Stimulated activated CD8-positive, alpha-beta memory T cell treated with anti-CD3 and anti-CD28 coated beads, Interleukin-12 subunit alpha, Interleukin-12 subunit beta, amount 100 ng/mL, for 1 hour (primary cell): ENCODE results near the gene KRTAP3-3.
"Not testable (repeated sequence)": the region's sequence is repeated elsewhere in the genome, so short reads cannot be mapped to it uniquely, and the experiment has no call there.

Experiments
- DNase-seq: peaks from one replicate; pipeline ENCODE4 v3.0.0-alpha.2; 2020; ENCODE audit warnings: low read depth

Gene KRTAP3-3

GRCh38 chr17:40993839-40994238 lies at the start of gene KRTAP3-3:
TSS of gene KRTAP3-3 (minus strand) at chr17:40994164. CDS start at chr17:40994097, 67 bp downstream.
- no peak for DNase-seq

- DNase-seq = no peak
Measured at GRCh38 chr17:41042953-41043352, 49.0 kb upstream of the KRTAP3-3 start.

GRCh38 chr17:41040783-41041571 lies 47.0 kb upstream of the KRTAP3-3 start, which contains the start of gene KRTAP1-1:
TSS of gene KRTAP1-1 (minus strand) at chr17:41041450. CDS start at chr17:41041397, 53 bp downstream.
- not testable (repeated sequence) for DNase-seq

DNA sequence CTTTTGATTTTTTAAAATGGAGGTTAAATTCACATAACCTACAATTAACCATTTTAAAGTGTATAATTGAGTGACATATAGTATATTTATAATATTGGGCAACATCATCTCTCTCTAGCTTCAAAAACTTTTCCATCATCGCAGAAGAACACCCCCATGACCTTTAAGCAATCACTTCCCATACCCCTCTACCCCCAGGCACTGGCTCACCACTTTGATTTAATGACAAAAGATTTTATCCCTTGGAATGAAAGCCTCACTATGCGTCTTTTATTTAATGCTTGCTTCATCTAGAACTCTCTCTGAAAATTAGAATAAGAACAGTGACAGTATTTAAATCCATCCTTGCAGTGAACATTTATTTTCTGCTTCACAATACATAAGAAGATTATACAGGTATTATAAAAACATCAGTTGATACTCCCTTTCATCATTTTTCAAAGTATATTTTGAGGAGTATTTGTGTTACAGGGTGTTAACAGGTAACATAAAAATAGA lies 43.9 kb upstream of the KRTAP3-3 start:
- no peak for DNase-seq

DNA sequence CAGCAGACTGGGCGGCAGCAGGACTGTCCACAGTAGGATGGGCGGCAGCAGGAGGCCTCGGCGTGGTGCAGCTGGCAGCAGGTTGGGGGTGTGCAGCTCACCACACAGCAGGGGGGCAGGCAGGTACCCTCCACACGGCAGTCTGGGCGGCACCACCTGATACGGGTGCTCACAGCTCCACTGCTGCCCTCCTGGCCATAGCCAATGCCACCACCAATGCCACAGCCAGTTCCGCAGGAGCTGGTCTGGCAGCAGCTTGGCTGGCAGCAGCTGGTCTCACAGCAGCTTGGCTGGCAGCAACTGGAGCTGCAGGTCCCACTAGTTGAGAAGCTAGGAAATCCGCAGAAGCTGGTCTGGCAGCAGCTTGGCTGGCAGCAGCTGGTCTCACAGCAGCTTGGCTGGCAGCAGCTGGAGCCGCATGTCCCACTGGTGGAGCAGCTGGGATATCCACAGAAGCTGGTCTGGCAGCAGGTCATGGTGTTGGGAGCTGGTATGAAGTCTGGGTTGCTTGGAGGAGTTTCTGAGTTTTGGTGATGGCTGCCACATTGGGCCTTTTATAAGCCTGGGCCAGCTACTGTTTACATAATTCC lies 40.5 kb upstream of the KRTAP3-3 start, which contains the start of gene KRTAP1-3:
Gene KRTAP1-3 (minus strand): TSS at position 529 of the 590 bp plus-strand sequence. CDS start 53 bp downstream, at position 476.
- not testable (repeated sequence) for DNase-seq

DNA sequence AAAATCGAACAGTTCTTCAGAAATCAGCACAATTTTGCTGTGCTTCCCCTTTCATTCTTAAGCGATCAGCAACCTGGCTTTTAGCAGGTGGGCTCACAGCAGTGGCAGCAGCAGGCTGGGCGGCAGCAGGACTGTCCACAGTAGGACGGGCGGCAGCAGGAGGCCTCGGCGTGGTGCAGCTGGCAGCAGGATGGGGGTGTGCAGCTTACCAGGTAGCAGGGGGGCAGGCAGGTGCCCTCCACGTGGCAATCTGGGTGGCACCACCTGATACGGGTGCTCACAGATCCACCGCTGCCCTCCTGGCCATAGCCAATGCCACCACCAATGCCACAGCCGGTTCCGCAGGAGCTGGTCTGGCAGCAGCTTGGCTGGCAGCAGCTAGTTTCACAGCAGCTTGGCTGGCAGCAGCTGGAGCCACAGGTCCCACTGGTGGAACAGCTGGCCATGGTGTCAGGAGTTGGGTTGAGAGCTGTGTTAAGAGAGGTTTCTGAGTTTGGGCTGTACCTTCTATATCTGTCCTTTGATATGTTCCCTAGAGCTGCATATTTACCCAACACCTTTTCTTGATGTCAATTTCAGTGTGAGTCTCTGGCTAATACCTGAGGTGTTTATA lies 35.8 kb upstream of the KRTAP3-3 start, which contains the start of gene KRTAP1-4:
Gene KRTAP1-4 (minus strand): TSS at position 563 of the 613 bp plus-strand sequence. CDS start 117 bp downstream, at position 446.
- DNase-seq = no peak

GRCh38 chr17:41026715-41027471 lies 32.9 kb upstream of the KRTAP3-3 start, which contains the start of gene KRTAP1-5:
TSS of gene KRTAP1-5 (minus strand) at chr17:41027208. CDS start at chr17:41027155, 53 bp downstream.
- no peak for DNase-seq

DNA sequence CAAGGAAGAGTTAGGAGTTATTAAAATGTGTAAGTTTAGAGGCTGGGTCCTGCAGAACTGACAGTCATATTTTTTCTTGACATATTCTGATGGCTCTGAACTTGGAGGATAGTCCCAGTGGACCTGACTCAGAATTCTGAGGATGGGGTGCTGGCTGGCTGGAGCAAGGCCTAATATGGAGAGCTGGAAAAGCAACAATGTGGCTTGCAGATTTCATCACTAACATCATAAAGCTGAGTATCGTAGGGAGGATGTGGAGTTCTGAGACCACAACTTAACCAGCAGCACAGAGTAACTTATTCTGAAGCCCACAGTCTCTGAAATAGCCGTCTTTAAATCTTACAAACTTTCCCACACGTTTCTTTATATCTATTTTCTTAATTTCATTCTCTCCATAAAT lies 30.7 kb upstream of the KRTAP3-3 start:
- no peak for DNase-seq

GRCh38 chr17:41020336-41020735 lies 26.4 kb upstream of the KRTAP3-3 start:
- no peak for DNase-seq

GRCh38 chr17:41019415-41019814 lies 25.5 kb upstream of the KRTAP3-3 start:
- DNase-seq = no peak

DNA sequence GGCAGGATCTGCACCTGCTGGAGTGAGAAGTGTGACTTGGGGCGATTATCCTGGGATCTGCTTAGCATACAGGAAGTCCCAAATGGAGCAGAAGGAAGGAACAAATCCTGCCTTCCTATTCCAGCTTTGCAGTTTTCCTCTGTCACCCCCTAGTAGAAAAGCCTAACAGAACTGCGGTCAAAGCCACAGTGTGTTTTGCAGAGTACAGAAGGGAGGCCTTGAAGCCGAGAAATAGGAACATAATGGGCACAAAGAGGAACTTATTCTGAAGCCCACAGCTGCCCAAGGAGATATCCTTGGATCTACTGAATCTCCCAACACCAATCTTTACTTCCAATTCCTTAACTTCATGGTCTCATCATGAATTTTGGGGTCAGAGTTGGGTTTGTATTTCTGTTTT lies 24.6 kb upstream of the KRTAP3-3 start:
- DNase-seq = no peak

- DNase-seq = no peak
Measured at GRCh38 chr17:41016578-41017215, 22.7 kb upstream of the KRTAP3-3 start.

GRCh38 chr17:41015454-41015853 lies 21.5 kb upstream of the KRTAP3-3 start:
- DNase-seq = no peak

DNA sequence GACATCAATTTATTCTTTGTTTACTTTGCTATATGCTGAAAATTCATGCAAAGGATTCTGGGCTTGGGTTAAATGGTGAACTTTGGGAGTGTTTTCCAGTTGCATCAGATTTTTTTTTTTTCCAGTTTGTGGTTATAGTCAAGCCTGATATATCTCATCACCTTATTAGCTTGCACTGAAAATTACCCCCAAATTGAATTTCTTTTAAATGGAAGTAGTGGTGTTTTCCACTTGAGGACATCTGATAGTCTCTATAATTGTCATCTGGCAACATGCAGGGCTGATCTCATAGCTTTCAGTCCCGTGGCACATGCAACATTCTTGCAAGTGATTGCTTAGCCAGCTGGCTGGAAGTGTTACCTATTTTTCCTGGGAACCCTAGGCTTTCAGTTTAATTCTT lies 19.6 kb upstream of the KRTAP3-3 start:
- DNase-seq = no peak

- DNase-seq = no peak
Measured at GRCh38 chr17:41013181-41013580, 19.2 kb upstream of the KRTAP3-3 start.

GRCh38 chr17:41012326-41013120 lies 18.6 kb upstream of the KRTAP3-3 start:
- no peak for DNase-seq

GRCh38 chr17:41010441-41010840 lies 16.5 kb upstream of the KRTAP3-3 start:
- DNase-seq = no peak

GRCh38 chr17:41009936-41010335 lies 16.0 kb upstream of the KRTAP3-3 start:
- DNase-seq = no peak

GRCh38 chr17:41009301-41009760 lies 15.4 kb upstream of the KRTAP3-3 start:
- no peak for DNase-seq

DNA sequence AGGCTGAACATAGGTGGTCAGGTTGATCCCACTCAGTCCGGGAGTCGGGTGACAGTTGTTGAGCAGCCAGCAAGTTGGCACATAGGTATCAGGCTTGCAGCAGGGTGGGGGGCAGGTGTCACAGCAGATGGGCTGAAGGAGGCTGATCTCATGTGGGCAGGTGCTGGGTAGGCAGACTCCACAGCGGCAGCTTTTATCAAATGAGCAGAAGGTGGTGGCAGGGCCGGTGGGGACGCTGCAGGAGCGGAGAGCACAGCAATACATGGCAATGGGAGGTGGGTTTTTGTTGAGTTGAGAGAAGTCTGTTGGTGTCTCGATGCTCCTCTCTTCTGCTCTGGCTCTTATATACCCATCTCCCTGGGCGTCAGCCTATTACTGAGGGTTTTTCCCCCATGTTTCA lies 14.8 kb upstream of the KRTAP3-3 start, which contains the start of gene KRTAP3-1:
Gene KRTAP3-1 (minus strand): TSS at position 318 of the 400 bp plus-strand sequence. CDS start 54 bp downstream, at position 264.
- no peak for DNase-seq
